Activated naive CD4-positive, alpha-beta T cell treated with anti-CD3 and anti-CD28 coated beads for 36 hours (primary cell): ENCODE measurements around the gene CD276. TPM values are rescaled to one million over a fixed set of nuclear protein-coding genes. Genes with fewer than 3 reads are reported as not detected.
A peak's percentile ranks its signal among the peaks of the same experiment; 100 is the strongest.

Source experiments
- CTCF ChIA-PET: fragments of 350-600 bp; sonication (Branson Sonifier 250); formaldehyde crosslinking; loops from one replicate; lab custom pipeline; 2021; ENCODE audit warnings: antibody characterized with exemption; lab: Charles Lee
- DNase-seq: peaks from one replicate; pipeline ENCODE4 v3.0.0-alpha.2; 2020
- H3K27ac Mint-ChIP-seq: one replicate; pipeline ENCODE4 v1.8.0; 2021; ENCODE audit warnings: mild to moderate bottlenecking, mixed read lengths
- H3K27me3 Mint-ChIP-seq: one replicate; pipeline ENCODE4 v1.8.0; 2021; ENCODE audit warnings: low read depth, mixed read lengths
- H3K36me3 Mint-ChIP-seq: one replicate; pipeline ENCODE4 v1.8.0; 2021; ENCODE audit warnings: low read depth, mixed read lengths
- H3K4me1 Mint-ChIP-seq: one replicate; pipeline ENCODE4 v1.8.0; 2021; ENCODE audit warnings: low read depth, mixed read lengths
- H3K4me3 Mint-ChIP-seq: one replicate; pipeline ENCODE4 v1.8.0; 2021; ENCODE audit warnings: mild to moderate bottlenecking, moderate library complexity, mixed read lengths
- H3K9me3 Mint-ChIP-seq: one replicate; pipeline ENCODE4 v1.8.0; 2021; ENCODE audit warnings: mixed read lengths
- intact Hi-C: fragments of 100-400 bp; cut with micrococcal nuclease; formaldehyde crosslinking; loops from one replicate; pipeline ENCODE4 v1.15.1; 2023
- total RNA-seq, 2 experiments: library from RNA; stranded (reverse); gene quantifications; one replicate each; pipeline ENCODE4 v1.2.3, GENCODE V29; 2021

CD276 gene
- total RNA-seq, 2 experiments from 2014 or later, result 1.2 to 1.3 TPM

DNA sequence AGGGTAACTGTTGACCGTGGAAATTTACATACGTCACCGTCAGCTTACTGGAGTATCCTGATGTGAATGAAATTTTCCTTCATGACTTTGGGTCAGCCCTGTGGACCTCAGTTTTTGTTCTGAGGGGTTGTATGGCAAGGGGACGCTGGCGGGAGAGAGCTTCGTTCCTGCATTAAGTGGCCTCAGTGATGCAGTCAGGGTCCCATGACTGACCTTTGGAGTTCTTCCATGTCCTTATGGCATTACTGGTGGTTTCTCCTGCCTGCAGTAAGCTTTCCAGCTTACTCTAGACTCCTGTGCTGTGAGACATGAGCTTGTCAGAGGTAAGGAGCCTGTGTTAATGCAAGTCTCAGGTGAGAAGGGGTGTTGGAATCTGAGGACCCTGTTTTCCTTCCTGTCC, 1.8 kb downstream of the CD276 start:
- no peak for DNase-seq
- peaks cover 41% of the 10 kb centered on the region for H3K27me3 Mint-ChIP-seq
- intact Hi-C loops, result loop anchor here (1.0 kb wide), 1 partner anchor 11 kb away; no protein-coding TSS in a partner anchor
- CTCF ChIA-PET, result interaction anchor here (0.7 to 2.5 kb wide), 6 partner anchors 9 to 50 kb away, joined by 4 to 13 read pairs (median 8); no protein-coding TSS in a partner anchor
- H3K4me1 Mint-ChIP-seq, result peaks cover 17% of the 10 kb centered on the region
- H3K9me3 Mint-ChIP-seq, result no peaks in the 10 kb centered on the region
- no peak overlapping the region for H3K4me3 Mint-ChIP-seq
- no peak overlapping the region for H3K27ac Mint-ChIP-seq
- H3K36me3 Mint-ChIP-seq, result no peaks in the 10 kb centered on the region

DNA sequence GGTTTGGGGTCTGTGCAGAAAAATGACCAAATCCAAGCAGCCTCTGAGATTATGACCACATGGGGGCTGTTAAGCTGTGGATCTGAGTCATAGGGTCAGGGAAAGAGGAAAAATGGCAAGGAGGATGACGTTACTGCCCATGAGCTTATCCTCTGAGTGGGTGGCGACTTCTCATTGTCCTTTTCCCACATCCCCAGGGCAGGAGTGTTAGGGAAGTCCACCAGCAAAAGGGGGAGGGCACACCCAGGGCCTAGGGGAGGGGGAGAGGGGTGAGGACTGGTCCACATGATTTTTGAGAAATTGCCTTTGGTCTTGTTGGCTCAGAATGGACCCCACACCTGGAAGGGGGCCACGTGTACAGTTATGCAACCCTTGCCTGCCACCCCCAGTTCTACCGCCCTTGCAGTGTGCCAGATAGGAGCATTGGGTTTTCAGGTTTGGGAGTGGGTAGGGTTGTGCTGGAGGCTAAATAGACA, 2.6 kb downstream of the CD276 start:
- H3K27me3 Mint-ChIP-seq, result peaks cover 41% of the 10 kb centered on the region
- DNase-seq, result no peak
- intact Hi-C loops, result no loop called here
- H3K4me3 Mint-ChIP-seq, result no peak overlapping the region
- no peak overlapping the region for H3K27ac Mint-ChIP-seq
- H3K4me1 Mint-ChIP-seq, result peaks cover 12% of the 10 kb centered on the region
- no peaks in the 10 kb centered on the region for H3K36me3 Mint-ChIP-seq
- H3K9me3 Mint-ChIP-seq, result no peaks in the 10 kb centered on the region
- CTCF ChIA-PET, result interaction anchor here (0.6 to 2.5 kb wide), 5 partner anchors 9 to 51 kb away, joined by 3 to 13 read pairs (median 9); no protein-coding TSS in a partner anchor

DNA sequence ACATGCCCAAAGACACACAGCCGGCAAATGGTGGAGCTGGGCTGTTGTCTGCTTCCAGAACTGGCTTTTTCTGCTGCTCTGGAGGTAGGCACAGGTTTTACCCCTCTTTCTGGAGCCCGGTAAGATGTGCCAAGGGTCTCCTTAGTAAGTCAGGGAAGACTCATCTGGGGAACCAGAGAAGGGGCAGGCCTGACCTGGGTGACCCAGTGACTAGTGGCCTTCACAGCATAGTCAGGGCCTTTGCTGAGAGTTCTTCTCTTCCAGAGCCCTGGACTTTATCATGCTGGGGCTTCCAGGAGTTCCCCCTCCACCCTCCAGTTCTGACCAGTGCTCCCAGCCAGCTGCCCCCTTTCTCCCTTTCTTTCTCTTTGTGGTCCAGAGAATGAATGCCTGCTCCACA, 3.2 kb downstream of the CD276 start:
- peaks cover 38% of the 10 kb centered on the region for H3K27me3 Mint-ChIP-seq

DNA sequence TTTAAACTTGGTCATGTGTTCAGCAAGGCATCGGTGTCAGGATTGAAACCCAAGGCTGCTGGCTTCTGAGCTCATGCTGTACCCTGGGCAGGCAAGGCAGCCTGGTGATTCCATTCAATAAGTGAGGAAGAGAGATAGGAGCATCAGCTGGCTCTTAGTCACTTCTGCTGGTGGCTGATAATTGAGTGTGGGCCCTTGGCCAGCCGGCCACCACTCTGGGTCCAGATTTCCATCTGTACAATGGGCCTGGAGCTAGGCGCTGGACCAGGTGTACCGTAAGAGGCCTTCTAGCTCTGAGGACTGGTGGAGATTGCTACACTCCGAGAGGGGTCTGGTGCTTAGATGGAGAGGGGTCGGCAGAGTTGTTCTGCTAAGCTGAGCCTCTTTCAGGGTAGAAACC, 4.3 kb downstream of the CD276 start:
- H3K27me3 Mint-ChIP-seq, result peaks cover 33% of the 10 kb centered on the region
- no peak for DNase-seq
- peaks cover 12% of the 10 kb centered on the region for H3K4me1 Mint-ChIP-seq
- no peaks in the 10 kb centered on the region for H3K36me3 Mint-ChIP-seq
- no peak overlapping the region for H3K4me3 Mint-ChIP-seq
- intact Hi-C loops, result no loop called here
- H3K27ac Mint-ChIP-seq, result no peak overlapping the region
- H3K9me3 Mint-ChIP-seq, result no peaks in the 10 kb centered on the region
- CTCF ChIA-PET, result interaction anchor here (0.7 to 1.0 kb wide), 3 partner anchors 10 to 52 kb away, joined by 3 to 5 read pairs (median 3); no protein-coding TSS in a partner anchor

More for the DNA sequence above, 3.2 kb downstream of the CD276 start:
- peaks cover 12% of the 10 kb centered on the region for H3K4me1 Mint-ChIP-seq
- no peak overlapping the region for H3K4me3 Mint-ChIP-seq
- intact Hi-C loops, result no loop called here
- no peaks in the 10 kb centered on the region for H3K9me3 Mint-ChIP-seq
- CTCF ChIA-PET, result interaction anchor here (0.6 to 2.1 kb wide), 4 partner anchors 10 to 51 kb away, joined by 3 to 13 read pairs (median 7); no protein-coding TSS in a partner anchor
- DNase-seq, result no peak
- no peaks in the 10 kb centered on the region for H3K36me3 Mint-ChIP-seq
- H3K27ac Mint-ChIP-seq, result no peak overlapping the region

DNA sequence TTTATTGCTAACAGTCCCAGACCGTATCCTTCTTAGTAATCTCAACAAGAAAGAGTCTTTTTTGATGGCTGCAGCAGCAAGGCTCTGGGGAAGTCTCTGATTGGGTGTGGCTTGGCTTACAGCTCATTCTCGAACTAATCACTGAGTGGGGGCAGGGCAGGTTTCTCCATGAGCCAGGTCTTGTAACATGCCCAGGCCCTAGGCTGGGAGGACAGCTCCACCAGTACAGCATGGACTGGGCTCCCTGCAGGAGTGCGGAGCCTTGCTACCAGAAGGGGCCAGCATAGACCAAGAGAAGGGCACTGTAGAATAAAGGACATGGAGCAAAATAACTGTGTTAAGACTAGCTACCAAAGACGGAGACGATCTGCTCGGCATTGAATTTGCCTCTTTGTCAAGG, 7.2 kb downstream of the CD276 start:
- intact Hi-C loops, result no loop called here
- Mint-ChIP-seq H3K4me3 (no peak overlapping the region), H3K27me3 (peaks cover 36% of the 10 kb centered on the region), H3K9me3 (no peaks in the 10 kb centered on the region), H3K27ac (no peak overlapping the region), H3K4me1 (peaks cover 3% of the 10 kb centered on the region), H3K36me3 (no peaks in the 10 kb centered on the region)
- CTCF ChIA-PET, result interaction anchor here (1.2 to 1.4 kb wide), 2 partner anchors 9 to 14 kb away, joined by 4 to 7 read pairs; no protein-coding TSS in a partner anchor
- peak; percentile 37 for DNase-seq

DNA sequence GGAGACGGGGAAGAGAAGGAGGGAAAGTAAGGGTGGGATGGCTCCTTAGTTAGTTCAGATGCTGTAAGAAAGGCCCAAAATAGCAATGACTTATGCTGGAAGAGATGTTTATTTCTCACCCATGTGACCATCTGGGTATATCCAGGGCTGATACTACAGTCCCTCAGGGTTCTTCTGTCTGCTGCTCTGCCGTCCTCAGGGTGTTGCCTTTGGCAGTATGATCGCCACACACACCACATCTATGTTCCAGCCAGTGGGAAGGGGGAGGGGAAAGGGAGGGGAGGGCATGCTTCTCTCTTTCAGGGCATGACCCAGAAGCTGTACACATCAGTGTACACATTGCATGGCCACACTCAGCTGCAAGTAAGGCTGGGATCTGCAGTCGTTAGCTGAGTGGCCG, 10.2 kb downstream of the CD276 start:
- no peak overlapping the region for H3K27ac Mint-ChIP-seq
- H3K9me3 Mint-ChIP-seq, result no peaks in the 10 kb centered on the region

DNA sequence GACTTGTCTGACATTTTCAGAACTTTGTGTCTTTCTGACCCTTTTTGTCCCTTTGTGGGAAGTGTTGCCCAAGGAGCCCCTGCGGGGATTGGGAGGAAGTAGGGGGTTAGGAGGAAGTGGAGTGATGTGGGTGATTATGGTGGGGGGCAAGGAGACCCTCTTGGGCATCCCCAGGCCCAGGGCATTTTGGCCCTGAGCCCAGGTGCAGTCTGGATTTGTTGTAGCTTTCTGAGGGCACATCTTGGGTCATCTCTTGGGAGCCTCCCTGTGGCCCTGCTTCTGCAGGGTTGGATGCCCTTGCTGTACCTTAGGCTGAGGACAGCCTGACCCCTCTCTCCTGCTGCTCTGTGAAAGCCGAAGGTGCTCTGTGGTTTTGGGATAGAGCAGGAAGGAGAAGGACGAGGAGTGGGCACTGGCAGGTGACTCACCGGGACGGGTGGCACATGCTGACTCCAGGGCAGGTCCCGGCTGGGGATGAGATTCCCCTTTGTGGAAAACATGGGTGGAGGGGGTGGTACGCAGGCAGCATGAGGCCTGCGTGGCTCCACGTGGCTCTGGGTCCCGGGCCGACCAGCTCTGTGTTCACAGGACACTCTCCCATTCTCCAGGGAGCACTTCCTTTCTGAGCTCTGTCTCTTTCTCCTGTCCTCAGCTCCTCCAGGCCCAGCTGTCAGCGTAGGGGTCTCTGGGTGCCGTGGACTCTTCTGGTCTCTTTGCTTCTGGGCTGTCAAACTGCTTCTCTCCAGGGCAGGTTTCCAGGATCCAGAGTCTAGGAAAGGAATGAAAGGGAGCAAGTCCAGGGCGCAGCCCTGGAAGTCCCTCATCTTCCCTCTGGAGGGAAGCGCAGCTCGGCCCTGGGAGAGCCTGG, 11.8 kb downstream of the CD276 start:
- H3K4me3 Mint-ChIP-seq, result no peak overlapping the region
- no peaks in the 10 kb centered on the region for H3K9me3 Mint-ChIP-seq
- CTCF ChIA-PET, result interaction anchor here (0.6 to 12.5 kb wide), 8 partner anchors 9 to 205 kb away, joined by 3 to 414 read pairs (median 5); partner anchors contain the start of gene NPTN
- H3K4me1 Mint-ChIP-seq, result peaks cover 24% of the 10 kb centered on the region
- DNase-seq, result no peak
- intact Hi-C loops, result loop anchor here (2.0 kb wide), 2 partner anchors 553 to 913 kb away; partner anchors contain the start of gene ADPGK
- peaks cover 60% of the 10 kb centered on the region for H3K27me3 Mint-ChIP-seq
- H3K27ac Mint-ChIP-seq, result no peak overlapping the region
- H3K36me3 Mint-ChIP-seq, result no peaks in the 10 kb centered on the region

More for the DNA sequence above, 10.2 kb downstream of the CD276 start:
- intact Hi-C loops, result no loop called here
- Mint-ChIP-seq H3K4me3 (no peak overlapping the region), H3K36me3 (no peaks in the 10 kb centered on the region), H3K27me3 (peaks cover 50% of the 10 kb centered on the region), H3K4me1 (peaks cover 19% of the 10 kb centered on the region)
- DNase-seq, result no peak
- CTCF ChIA-PET, result interaction anchor here (1.3 to 12.5 kb wide), 3 partner anchors 12 to 58 kb away, joined by 4 to 414 read pairs (median 7); partner anchors contain the start of gene NPTN

DNA sequence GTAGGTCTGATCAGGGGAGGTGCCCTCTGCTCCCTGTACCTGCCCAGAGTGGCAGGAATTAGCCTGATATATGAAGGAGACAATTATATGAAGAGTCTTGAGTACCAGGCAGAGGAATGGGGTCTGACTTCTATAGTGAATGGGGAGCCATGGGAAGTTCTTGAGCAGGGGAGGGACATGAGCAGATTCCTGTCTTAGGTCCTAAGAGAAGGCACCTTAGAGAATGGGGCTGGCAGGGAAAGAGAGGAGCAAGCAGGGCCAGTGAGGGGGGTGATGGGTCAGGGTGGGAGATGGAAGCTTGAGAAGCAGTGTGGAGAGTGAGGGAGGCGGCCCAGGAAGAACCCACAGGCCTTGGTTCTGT, 12.4 kb downstream of the CD276 start:
- Mint-ChIP-seq H3K4me1 (peaks cover 24% of the 10 kb centered on the region), H3K27me3 (peaks cover 60% of the 10 kb centered on the region), H3K36me3 (no peaks in the 10 kb centered on the region), H3K27ac (peak overlapping the region; percentile 35), H3K4me3 (peak overlapping the region; percentile 9), H3K9me3 (no peaks in the 10 kb centered on the region)
- no peak for DNase-seq
- intact Hi-C loops, result loop anchor here (1.0 to 2.0 kb wide), 4 partner anchors 11 to 914 kb away; partner anchors contain the start of gene ADPGK
- CTCF ChIA-PET, result interaction anchor here (0.8 to 12.5 kb wide), 5 partner anchors 11 to 204 kb away, joined by 3 to 414 read pairs (median 4); partner anchors contain the start of gene NPTN

DNA sequence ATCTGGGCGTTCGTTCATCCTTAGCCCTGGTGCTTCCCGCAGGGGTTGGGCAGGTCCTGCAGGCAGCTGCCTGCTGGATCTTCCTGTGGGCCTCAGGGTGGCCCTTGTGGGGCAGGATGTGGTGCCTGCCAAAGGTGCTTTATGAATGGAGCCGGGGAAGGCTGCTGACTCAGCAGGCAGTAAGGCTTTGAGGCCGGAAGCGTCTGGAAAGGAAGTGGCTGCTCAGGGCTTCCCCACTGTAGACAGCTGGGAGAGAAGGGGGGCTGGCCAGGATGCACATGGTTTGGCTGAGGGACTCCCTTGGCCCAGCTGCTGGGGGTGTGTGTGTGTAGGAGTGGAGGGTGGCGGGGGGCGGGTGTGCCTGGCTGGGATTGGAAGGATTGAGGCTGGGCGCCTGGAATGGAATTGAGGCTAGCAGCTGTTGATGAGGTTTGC, 12.9 kb downstream of the CD276 start:
- intact Hi-C loops, result loop anchor here (1.0 to 2.0 kb wide), 4 partner anchors 12 to 914 kb away; partner anchors contain the start of gene ADPGK
- H3K4me3 Mint-ChIP-seq, result peak overlapping the region; percentile 9

DNA sequence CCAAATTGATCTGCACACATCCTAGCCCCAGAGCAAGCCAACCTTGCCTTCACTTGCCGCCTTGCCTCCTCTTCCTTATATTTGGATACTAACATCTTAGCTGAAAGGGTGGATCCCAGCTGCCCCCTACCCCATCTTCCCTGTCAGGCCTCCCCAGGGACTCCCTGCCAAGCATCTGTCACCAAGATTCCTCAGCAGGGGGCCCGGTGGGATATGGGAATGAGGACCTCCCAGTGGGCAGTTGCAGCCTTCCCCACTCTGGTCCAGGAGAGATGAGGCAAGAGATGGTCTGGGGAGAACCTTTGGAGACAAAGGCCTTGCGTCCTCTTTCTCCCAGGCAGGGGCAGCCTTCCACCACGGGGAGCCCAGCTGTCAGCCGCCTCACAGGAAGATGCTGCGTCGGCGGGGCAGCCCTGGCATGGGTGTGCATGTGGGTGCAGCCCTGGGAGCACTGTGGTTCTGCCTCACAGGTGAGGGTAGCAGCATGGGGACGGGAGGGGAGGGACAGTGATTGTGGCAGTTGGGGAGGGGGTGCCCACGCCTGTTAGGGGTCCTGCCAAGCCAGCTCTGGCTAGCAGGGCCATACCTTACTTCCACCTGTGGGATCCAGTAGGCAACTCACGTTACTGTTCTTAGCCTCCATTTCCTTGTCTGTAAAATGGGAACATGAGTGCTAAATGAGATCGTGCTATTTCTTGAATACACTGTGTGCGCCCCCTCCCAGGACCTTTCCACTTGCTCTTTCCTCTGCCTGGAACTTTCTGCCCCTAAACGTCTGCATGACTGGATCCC, 15.3 kb downstream of the CD276 start:
- Mint-ChIP-seq H3K27me3 (peaks cover 49% of the 10 kb centered on the region), H3K4me3 (no peak overlapping the region), H3K27ac (no peak overlapping the region), H3K9me3 (no peaks in the 10 kb centered on the region), H3K36me3 (no peaks in the 10 kb centered on the region), H3K4me1 (peaks cover 24% of the 10 kb centered on the region)
- intact Hi-C loops, result loop anchor here (1.0 to 2.0 kb wide), 5 partner anchors 22 to 458 kb away; no protein-coding TSS in a partner anchor
- DNase-seq, result no peak
- CTCF ChIA-PET, result interaction anchor here (0.6 to 12.5 kb wide), 22 partner anchors 7 to 980 kb away, joined by 3 to 414 read pairs (median 4); partner anchors contain the start of genes CD276 and NPTN

More for the DNA sequence above, 12.9 kb downstream of the CD276 start:
- H3K27me3 Mint-ChIP-seq, result peaks cover 60% of the 10 kb centered on the region
- DNase-seq, result peak; percentile 95
- H3K4me1 Mint-ChIP-seq, result peaks cover 24% of the 10 kb centered on the region
- no peaks in the 10 kb centered on the region for H3K36me3 Mint-ChIP-seq
- no peaks in the 10 kb centered on the region for H3K9me3 Mint-ChIP-seq
- CTCF ChIA-PET, result interaction anchor here (0.8 to 12.5 kb wide), 6 partner anchors 11 to 61 kb away, joined by 3 to 414 read pairs (median 10); partner anchors contain the start of gene NPTN
- peak overlapping the region; percentile 35 for H3K27ac Mint-ChIP-seq
